A549 (cell line): Measurements from ENCODE around the gene MYBPC2.

ENCODE experiments used
- ATOH8 ChIP-seq: fragments of 250-450 bp; sonication (Bioruptor Pico); IDR thresholded peaks from 2 replicates; pipeline ENCODE4 v1.5.0; 2020; ENCODE audit warnings: low read depth, mild to moderate bottlenecking, moderate library complexity
- BHLHE40 ChIP-seq: IDR thresholded peaks from 2 replicates; pipeline ENCODE4 v1.6.1; 2012; ENCODE audit warnings: low read depth, low read length, inconsistent platforms
- CTCF ChIP-seq: fragments of >200 bp; sonication (Bioruptor Twin); formaldehyde crosslinking; IDR thresholded peaks from 3 replicates; pipeline ENCODE4 v1.5.1; 2016
- HMGXB4 ChIP-seq: fragments of 250-450 bp; sonication (Bioruptor Pico); IDR thresholded peaks from 2 replicates; pipeline ENCODE4 v1.5.0; 2021; ENCODE audit warnings: mild to moderate bottlenecking, moderate library complexity, borderline replicate concordance
- MAFK ChIP-seq: fragments of 450-650 bp; IDR thresholded peaks from 2 replicates; pipeline ENCODE4 v1.6.1; 2014; ENCODE audit not compliant: partially characterized antibody
- MYC ChIP-seq: IDR thresholded peaks from 2 replicates; pipeline ENCODE4 v1.6.1; 2012; ENCODE audit warnings: mild to moderate bottlenecking, inconsistent platforms, low read length, improper control_type of control experiment, borderline replicate concordance
- PHF8 ChIP-seq: fragments of 200-600 bp; sonication (generic); IDR thresholded peaks from 2 replicates; pipeline ENCODE4 v1.6.1; 2016; ENCODE audit warnings: low read depth, mild to moderate bottlenecking, antibody characterized with exemption, moderate library complexity, borderline replicate concordance
- ZC3H11A ChIP-seq: fragments of 450-650 bp; IDR thresholded peaks from 2 replicates; pipeline ENCODE4 v1.6.1; 2014; ENCODE audit warnings: antibody characterized with exemption, mild to moderate bottlenecking
- ZNF302 ChIP-seq: fragments of 250-450 bp; sonication (Bioruptor Pico); IDR thresholded peaks from 2 replicates; pipeline ENCODE4 v1.9.0; 2021; ENCODE audit warnings: inconsistent platforms, mild to moderate bottlenecking, moderate library complexity
- ZSCAN20 ChIP-seq: fragments of 250-450 bp; sonication (Bioruptor Pico); IDR thresholded peaks from 2 replicates; pipeline ENCODE4 v1.8.0; 2022; ENCODE audit warnings: mild to moderate bottlenecking, moderate library complexity

GRCh38 chr19:50427318-50427925, 5.3 kb upstream of the MYBPC2 start:
- TF ChIP-seq PHF8 (no peak), ZNF302 (no peak), MYC (no peak), CTCF (no peak), MAFK (no peak), ATOH8 (CRISPR knock-in tag) (no peak), HMGXB4 (CRISPR knock-in tag) (no peak), ZC3H11A (no peak), BHLHE40 (no peak), ZSCAN20 (CRISPR knock-in tag) (no peak)
